ENCODE data around the gene CYP26B1.

DNA sequence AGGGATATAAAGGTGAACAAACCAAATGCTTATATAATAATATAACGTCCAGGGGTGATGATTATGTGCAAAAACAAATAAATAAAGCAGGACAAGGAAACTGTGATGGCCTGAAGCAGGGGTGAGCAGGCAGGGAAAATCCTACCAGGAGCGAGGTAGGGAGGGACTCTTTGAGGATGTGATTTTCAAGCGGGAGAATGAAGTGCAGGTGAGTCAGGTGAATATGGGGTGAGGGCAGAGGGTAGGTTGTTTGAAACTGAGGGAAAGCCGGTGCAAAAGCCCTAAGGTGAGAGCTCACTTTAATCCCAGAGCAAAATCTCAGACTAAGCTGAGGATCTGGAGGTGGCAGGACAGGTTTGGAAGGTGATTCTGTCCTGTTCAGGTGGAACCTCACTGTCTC is 40.7 kb downstream of the CYP26B1 start:
- TF ChIP-seq, protein P1, sequence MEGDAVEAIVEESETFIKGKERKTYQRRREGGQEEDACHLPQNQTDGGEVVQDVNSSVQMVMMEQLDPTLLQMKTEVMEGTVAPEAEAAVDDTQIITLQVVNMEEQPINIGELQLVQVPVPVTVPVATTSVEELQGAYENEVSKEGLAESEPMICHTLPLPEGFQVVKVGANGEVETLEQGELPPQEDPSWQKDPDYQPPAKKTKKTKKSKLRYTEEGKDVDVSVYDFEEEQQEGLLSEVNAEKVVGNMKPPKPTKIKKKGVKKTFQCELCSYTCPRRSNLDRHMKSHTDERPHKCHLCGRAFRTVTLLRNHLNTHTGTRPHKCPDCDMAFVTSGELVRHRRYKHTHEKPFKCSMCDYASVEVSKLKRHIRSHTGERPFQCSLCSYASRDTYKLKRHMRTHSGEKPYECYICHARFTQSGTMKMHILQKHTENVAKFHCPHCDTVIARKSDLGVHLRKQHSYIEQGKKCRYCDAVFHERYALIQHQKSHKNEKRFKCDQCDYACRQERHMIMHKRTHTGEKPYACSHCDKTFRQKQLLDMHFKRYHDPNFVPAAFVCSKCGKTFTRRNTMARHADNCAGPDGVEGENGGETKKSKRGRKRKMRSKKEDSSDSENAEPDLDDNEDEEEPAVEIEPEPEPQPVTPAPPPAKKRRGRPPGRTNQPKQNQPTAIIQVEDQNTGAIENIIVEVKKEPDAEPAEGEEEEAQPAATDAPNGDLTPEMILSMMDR (IDR thresholded peaks at IDR 0.05; ENCODE audit: low read length), result no peak
- no peak for TF ChIP-seq EZH2 (IDR thresholded peaks at IDR 0.05; ENCODE audit: borderline replicate concordance, low read length)

All from OCI-LY1 (cell line).